Bronchial epithelial cell (primary cell): ENCODE measurements around the gene ITIH5. TPM values are rescaled to one million over a fixed set of nuclear protein-coding genes. Genes with fewer than 3 reads are reported as not detected.

Source experiments
- DNase-seq: peaks from one replicate; pipeline ENCODE4 v3.0.0-alpha.2; 2010; ENCODE audit warnings: low read depth
- FAIRE-seq: peaks from 2 replicates; lab custom pipeline; 2011; peaks lifted over from hg19 to GRCh38; lab: Jason Lieb, UNC
- H3K27me3 ChIP-seq: 2 replicates; pipeline ENCODE4 v1.5.1; 2011; ENCODE audit warnings: low read length; ENCODE audit not compliant: control insufficient read depth, insufficient read depth
- H3K36me3 ChIP-seq: 2 replicates; pipeline ENCODE4 v1.5.1; 2011; ENCODE audit warnings: low read length; ENCODE audit not compliant: control insufficient read depth, insufficient read depth
- H3K4me3 ChIP-seq: 2 replicates; pipeline ENCODE4 v1.5.1; 2011; ENCODE audit warnings: mild to moderate bottlenecking, low read depth, low read length, control low read depth
- total RNA-seq: library from RNA; depleted of rRNA; stranded (reverse); fragments of >200 nt; gene quantifications from 2 replicates; pipeline ENCODE4 v1.2.1, GENCODE V29; 2014
- TF ChIP-seq, protein P1 (sequence below): IDR thresholded peaks from 2 replicates; pipeline ENCODE4 v1.5.1; 2011; ENCODE audit warnings: mild to moderate bottlenecking, moderate library complexity, low read length, control low read depth, inconsistent platforms; ENCODE audit not compliant: insufficient read depth, severe bottlenecking

ITIH5 gene
- total RNA-seq, 1 donor from 2014 or later = not detected

GRCh38 chr10:7550013-7550412 is 116.8 kb downstream of the ITIH5 start:
- no peak for DNase-seq
- Histone ChIP-seq H3K36me3 (no peaks in the 10 kb centered on the region), H3K27me3 (no peaks in the 10 kb centered on the region), H3K4me3 (no peak overlapping the region)
- TF ChIP-seq, protein P1, sequence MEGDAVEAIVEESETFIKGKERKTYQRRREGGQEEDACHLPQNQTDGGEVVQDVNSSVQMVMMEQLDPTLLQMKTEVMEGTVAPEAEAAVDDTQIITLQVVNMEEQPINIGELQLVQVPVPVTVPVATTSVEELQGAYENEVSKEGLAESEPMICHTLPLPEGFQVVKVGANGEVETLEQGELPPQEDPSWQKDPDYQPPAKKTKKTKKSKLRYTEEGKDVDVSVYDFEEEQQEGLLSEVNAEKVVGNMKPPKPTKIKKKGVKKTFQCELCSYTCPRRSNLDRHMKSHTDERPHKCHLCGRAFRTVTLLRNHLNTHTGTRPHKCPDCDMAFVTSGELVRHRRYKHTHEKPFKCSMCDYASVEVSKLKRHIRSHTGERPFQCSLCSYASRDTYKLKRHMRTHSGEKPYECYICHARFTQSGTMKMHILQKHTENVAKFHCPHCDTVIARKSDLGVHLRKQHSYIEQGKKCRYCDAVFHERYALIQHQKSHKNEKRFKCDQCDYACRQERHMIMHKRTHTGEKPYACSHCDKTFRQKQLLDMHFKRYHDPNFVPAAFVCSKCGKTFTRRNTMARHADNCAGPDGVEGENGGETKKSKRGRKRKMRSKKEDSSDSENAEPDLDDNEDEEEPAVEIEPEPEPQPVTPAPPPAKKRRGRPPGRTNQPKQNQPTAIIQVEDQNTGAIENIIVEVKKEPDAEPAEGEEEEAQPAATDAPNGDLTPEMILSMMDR = no peak
- FAIRE-seq = no peak

- no peak overlapping the region for H3K4me3 ChIP-seq
- FAIRE-seq (no peak), DNase-seq (no peak)
- TF ChIP-seq, protein P1 = no peak
- H3K27me3 ChIP-seq = no peaks in the 10 kb centered on the region
- H3K36me3 ChIP-seq = no peaks in the 10 kb centered on the region
Measured at GRCh38 chr10:7547829-7548228, 118.9 kb downstream of the ITIH5 start.

DNA sequence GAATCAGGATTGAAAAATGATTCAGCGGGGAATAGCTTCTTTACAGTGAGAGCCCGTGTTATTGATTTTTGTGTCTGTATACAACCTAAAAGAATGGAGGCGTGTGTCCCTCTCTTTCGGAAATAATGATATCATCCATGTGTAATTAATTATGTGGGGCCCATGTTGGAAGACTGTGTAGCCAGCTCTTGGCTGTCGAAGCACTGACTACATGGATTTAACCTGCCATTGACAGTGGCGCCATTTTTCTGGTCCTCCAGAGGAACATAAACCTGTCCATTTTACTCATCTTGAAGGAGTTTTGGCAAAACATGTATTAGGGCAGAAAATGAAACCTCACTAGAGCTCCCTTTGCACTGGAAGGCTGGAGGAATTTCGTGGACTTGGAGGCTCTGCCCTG is 119.6 kb downstream of the ITIH5 start:
- FAIRE-seq = no peak

GRCh38 chr10:7546385-7546967 is 120.3 kb downstream of the ITIH5 start:
- TF ChIP-seq, protein P1 = no peak
- H3K4me3 ChIP-seq = no peak overlapping the region
- FAIRE-seq (no peak), DNase-seq (no peak)
- H3K27me3 ChIP-seq = no peaks in the 10 kb centered on the region
- no peaks in the 10 kb centered on the region for H3K36me3 ChIP-seq

More for the DNA sequence above, 119.6 kb downstream of the ITIH5 start:
- no peaks in the 10 kb centered on the region for H3K27me3 ChIP-seq
- TF ChIP-seq, protein P1 = no peak
- H3K36me3 ChIP-seq = no peaks in the 10 kb centered on the region
- H3K4me3 ChIP-seq = no peak overlapping the region
- no peak for DNase-seq

DNA sequence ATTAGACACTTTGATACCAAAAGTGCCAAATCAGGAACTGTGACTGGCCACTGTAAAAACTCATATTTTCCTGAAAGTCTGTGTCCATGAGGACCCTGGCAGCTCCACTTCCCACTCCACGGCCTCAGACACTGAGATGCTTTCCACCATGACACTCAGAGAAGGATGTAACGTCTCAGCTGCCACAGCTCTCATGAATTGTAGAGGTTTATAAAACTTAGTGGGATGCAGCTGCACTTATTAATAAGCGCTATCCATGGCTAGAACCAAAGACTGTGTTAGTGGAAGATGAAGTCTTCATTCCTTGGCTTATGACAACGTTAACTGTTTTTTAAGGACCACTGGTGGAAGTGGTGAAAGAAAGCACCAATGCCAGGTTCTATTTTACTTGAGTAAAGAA is 121.0 kb downstream of the ITIH5 start:
- Histone ChIP-seq H3K27me3 (no peaks in the 10 kb centered on the region), H3K36me3 (no peaks in the 10 kb centered on the region), H3K4me3 (no peak overlapping the region)
- DNase-seq (no peak), FAIRE-seq (no peak)
- TF ChIP-seq, protein P1 = no peak

- H3K4me3 ChIP-seq = no peak overlapping the region
- no peaks in the 10 kb centered on the region for H3K36me3 ChIP-seq
- H3K27me3 ChIP-seq = no peaks in the 10 kb centered on the region
- TF ChIP-seq, protein P1 = no peak
- FAIRE-seq (no peak), DNase-seq (no peak)
Measured at GRCh38 chr10:7545261-7545660, 121.5 kb downstream of the ITIH5 start.
